HFFc6 (cell line): ENCODE data around the gene TNNT1. TPM values are rescaled to one million over a fixed set of nuclear protein-coding genes. Genes with fewer than 3 reads are reported as not detected.

ENCODE experiments used
- DNase-seq: peaks from one replicate; pipeline ENCODE4 v3.0.0-alpha.2; 2018
- H3K27ac Mint-ChIP-seq: 2 replicates; pipeline ENCODE4 v1.8.0; 2020; ENCODE audit warnings: mild to moderate bottlenecking, mixed read lengths
- H3K27me3 Mint-ChIP-seq: 2 replicates; pipeline ENCODE4 v1.8.0; 2021; ENCODE audit warnings: mild to moderate bottlenecking, moderate library complexity, mixed read lengths; ENCODE audit not compliant: insufficient read depth
- H3K36me3 Mint-ChIP-seq: 2 replicates; pipeline ENCODE4 v1.8.0; 2021; ENCODE audit warnings: low read depth, mixed read lengths
- H3K4me1 Mint-ChIP-seq: 2 replicates; pipeline ENCODE4 v1.8.0; 2020; ENCODE audit warnings: low read depth, mixed read lengths
- H3K4me3 Mint-ChIP-seq: 2 replicates; pipeline ENCODE4 v1.8.0; 2020; ENCODE audit warnings: mild to moderate bottlenecking, moderate library complexity, mixed read lengths
- H3K9me3 Mint-ChIP-seq: 2 replicates; pipeline ENCODE4 v1.8.0; 2020; ENCODE audit warnings: mild to moderate bottlenecking, mixed read lengths
- CTCF ChIP-seq: fragments of 200-600 bp; sonication (generic); IDR thresholded peaks from 2 replicates; pipeline ENCODE4 v1.5.0; 2021; ENCODE audit warnings: antibody characterized with exemption, mild to moderate bottlenecking
- total RNA-seq, 6 experiments: library from RNA; stranded (reverse); fragmentation: NEBNext Ultra II Directional; extraction: Animal tissue kit (Norgen Biotek cat#: 25700); gene quantifications; 2 replicates in 1 of 6; 3 replicates in 5 of 6; pipeline ENCODE4 v1.2.3, GENCODE V29; 2021

Gene TNNT1
- total RNA-seq, 6 experiments from 2014 or later = 4.1 to 8.8 (median 7.3) TPM

GRCh38 chr19:55189403-55189835 is 40.4 kb upstream of the TNNT1 start:
- Mint-ChIP-seq H3K27ac (peak overlapping the region; percentile 100), H3K27me3 (peaks cover 10% of the 10 kb centered on the region), H3K36me3 (no peaks in the 10 kb centered on the region), H3K4me3 (peak overlapping the region; percentile 74), H3K9me3 (no peaks in the 10 kb centered on the region), H3K4me1 (peaks cover 14% of the 10 kb centered on the region)
- DNase-seq = peak; percentile 99
- TF ChIP-seq CTCF = no peak

GRCh38 chr19:55188625-55189024 is 39.6 kb upstream of the TNNT1 start:
- Mint-ChIP-seq H3K36me3 (no peaks in the 10 kb centered on the region), H3K27me3 (peaks cover 12% of the 10 kb centered on the region), H3K27ac (peak overlapping the region; percentile 100), H3K4me1 (peaks cover 14% of the 10 kb centered on the region), H3K9me3 (no peaks in the 10 kb centered on the region), H3K4me3 (no peak overlapping the region)
- DNase-seq = no peak
- TF ChIP-seq CTCF = no peak

GRCh38 chr19:55186080-55186479 is 37.1 kb upstream of the TNNT1 start:
- H3K4me3 Mint-ChIP-seq = no peak overlapping the region
- H3K9me3 Mint-ChIP-seq = no peaks in the 10 kb centered on the region
- H3K27ac Mint-ChIP-seq = no peak overlapping the region
- H3K27me3 Mint-ChIP-seq = peaks cover 17% of the 10 kb centered on the region
- peaks cover 14% of the 10 kb centered on the region for H3K4me1 Mint-ChIP-seq
- TF ChIP-seq CTCF = no peak
- H3K36me3 Mint-ChIP-seq = no peaks in the 10 kb centered on the region
- DNase-seq = no peak

- no peak overlapping the region for H3K4me3 Mint-ChIP-seq
- H3K27ac Mint-ChIP-seq = no peak overlapping the region
- no peaks in the 10 kb centered on the region for H3K9me3 Mint-ChIP-seq
- no peak for DNase-seq
- peaks cover 28% of the 10 kb centered on the region for H3K4me1 Mint-ChIP-seq
- TF ChIP-seq CTCF = no peak
- no peaks in the 10 kb centered on the region; the same call in 1 of the 2 replicates for H3K36me3 Mint-ChIP-seq
- H3K27me3 Mint-ChIP-seq = peaks cover 20% of the 10 kb centered on the region
These were observed 32.7 kb upstream of the TNNT1 start for GRCh38 chr19:55181740-55182139.

GRCh38 chr19:55179606-55180484 is 30.8 kb upstream of the TNNT1 start, which contains the start of gene SYT5:
SYT5 (minus strand) TSS chr19:55180289; CDS start chr19:55179041, 1,248 bp downstream.
- Mint-ChIP-seq H3K9me3 (no peaks in the 10 kb centered on the region), H3K27ac (peak within 1 kb of the TSS; percentile 94), H3K4me3 (peak within 1 kb of the TSS; percentile 83), H3K27me3 (peaks cover 17% of the 10 kb centered on the region), H3K4me1 (peaks cover 32% of the 10 kb centered on the region), H3K36me3 (peaks cover 4% of the 10 kb centered on the region; the same call in 1 of the 2 replicates)
- TF ChIP-seq CTCF = no peak
- DNase-seq = no peak
